NCI-H1105 treated with DMSO at 0.1 percent for 48 hours (cell line): ENCODE measurements around the gene UBP1.
"Not testable (repeated sequence)": the region's sequence is repeated elsewhere in the genome, so short reads cannot be mapped to it uniquely, and the experiment has no call there.

Source experiments
- DNase-seq: peaks from one replicate; lab custom pipeline; 2025; lab: John Stamatoyannopoulos, UW

UBP1 gene

DNA sequence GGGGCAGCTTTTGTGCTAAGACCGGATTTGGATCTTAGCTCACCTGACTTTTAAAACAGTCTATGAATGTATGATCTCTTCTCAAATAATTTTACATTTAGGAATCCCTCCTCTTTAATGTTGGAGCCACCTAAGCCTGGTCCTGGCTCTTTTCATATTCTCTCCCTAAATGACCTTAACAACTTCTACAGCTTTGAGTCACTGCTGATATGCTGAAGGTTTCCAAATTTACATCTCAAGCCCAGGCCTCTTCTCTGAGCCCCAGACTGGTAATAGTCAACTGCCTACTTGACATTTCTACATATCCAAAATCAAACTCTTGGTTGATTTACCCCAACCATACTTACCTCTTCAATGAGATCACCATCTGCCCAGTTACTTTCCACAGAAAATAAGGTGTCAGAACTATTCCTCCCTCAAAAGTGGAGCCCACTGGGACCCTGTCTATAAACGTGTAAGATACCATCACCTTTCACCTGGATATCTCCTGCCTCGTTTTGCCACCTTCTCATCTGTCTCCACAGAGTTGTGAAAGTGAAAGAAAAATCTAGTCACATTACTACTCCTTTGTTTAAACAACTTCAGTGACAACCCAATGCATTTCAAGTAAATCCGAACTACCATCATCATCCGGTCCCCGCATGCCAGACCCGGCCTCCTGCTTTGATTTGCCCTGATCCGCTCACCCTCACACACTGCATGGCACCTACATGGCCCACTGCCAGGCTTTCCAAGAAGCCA lies 48.8 kb downstream of the UBP1 start:
- no peak for DNase-seq

DNA sequence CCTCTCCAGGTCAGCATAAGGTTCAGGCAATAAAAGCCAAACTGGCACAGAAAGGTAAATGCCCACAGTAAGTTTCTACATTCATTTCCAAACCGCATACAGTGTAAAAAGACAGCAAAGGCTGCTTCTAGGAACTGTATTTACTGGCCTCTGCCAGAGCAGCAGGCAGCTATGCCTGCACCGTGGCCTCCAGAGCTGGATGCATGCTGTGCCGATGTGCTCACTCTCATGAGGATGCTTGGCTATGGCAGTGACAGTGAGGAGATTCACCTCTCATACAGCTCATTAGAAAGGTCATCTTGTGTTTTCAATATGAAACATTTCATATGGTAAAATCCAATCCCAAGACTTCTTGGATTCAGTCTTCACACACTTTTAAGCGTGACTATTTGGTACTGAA lies 50.3 kb downstream of the UBP1 start:
- DNase-seq = no peak

DNA sequence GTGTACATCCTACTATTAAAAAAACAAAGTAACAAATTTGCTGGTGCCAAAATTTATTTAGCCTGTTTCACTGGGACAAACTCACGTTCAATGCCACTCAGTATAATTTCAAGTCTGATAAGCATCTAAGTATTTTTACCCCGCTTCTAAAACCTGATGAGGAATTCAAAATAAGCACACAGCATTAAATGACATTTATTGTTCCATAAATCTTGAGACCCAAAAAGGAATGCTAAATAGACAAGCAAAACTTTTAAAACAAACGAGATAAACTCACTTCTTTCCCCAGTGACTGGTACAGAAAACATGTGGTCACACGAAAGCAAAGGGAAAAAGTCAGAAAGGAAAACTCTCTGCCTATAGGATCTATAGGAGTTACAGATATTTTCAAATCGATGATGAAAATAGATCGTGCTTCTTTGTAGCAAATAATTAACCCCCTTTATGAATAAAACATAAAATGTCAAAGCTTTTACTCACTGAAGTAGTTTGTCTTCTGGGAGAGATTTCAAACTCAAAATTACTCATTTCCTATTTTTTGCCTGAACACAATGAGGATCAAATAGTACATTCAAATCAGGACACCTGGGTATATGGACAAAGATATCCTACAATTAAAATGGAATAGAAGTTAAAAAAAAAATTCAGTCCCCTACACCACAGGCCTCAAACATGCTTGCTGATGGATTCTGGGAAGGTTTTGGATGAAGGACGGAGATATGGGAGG lies 51.7 kb downstream of the UBP1 start:
- DNase-seq = no peak

DNA sequence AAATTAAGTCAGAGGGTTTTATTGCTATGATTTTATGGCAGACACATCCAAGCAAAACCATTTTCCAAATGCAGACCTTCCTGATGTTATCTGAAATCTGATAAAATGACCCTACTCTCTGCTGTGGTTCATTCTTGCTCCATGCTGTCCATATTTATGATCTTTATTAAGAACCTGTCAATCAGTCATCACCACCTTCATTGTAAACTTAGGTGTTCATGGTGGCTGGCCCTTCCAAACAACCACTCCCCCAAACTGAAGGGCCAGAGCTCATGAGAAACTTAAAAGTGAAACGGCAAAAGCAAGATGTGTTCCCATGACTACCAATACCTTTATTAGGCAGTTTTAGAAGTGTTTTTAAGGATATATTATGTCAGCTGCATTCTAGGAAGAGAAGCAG lies 53.6 kb downstream of the UBP1 start:
- no peak for DNase-seq

DNA sequence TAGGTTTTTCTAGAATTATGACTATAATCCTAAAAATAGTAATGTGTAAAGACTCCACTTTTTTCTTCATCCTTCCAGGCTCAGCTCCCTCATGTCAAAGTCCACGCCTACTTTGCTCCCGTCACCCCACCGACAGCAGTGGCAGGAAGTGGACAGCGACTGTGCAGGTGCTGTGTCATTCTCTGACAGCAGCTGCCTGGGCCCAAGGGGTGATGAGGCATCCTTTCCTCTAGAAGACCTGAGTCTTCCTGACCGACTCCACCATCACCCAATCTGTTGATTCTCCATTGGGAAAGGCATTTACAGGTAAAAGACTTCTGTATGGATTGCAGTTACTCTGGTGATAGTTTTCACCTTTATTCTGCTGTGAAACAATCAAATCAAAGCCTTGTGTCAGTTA lies 54.8 kb downstream of the UBP1 start:
- no peak for DNase-seq

DNA sequence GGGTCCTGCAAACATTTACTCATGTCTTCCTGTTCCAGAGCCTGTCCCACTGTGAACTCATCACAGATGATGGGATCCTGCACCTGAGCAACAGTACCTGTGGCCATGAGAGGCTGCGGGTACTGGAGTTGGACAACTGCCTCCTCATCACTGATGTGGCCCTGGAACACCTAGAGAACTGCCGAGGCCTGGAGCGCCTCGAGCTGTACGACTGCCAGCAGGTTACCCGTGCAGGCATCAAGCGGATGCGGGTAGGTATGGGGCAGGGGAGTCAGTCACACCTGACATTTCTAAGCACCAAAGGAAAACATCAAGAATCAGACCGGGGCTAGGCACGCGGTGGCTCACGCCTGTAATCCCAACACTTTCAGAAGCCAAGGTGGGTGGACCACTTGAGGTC lies 56.3 kb downstream of the UBP1 start:
- DNase-seq = no peak

DNA sequence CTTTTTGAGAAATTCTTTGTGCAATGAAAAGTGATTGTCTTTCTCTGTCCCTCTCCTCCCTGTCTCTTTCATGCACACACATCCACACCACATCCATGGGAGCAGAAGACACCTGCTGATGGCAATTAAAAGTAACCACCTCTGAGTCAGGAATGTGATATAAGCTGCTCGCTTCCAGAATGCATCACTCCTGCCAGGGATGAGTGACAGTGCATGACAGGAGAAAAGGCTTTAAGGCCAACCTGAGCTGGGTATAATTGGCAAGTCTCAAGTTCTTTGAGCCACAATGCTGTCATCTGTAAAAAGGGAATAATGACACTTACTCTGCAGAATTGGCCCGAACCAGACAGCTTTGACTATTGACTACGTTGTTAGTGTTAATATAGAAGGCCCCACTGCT lies 59.6 kb downstream of the UBP1 start:
- DNase-seq = no peak

DNA sequence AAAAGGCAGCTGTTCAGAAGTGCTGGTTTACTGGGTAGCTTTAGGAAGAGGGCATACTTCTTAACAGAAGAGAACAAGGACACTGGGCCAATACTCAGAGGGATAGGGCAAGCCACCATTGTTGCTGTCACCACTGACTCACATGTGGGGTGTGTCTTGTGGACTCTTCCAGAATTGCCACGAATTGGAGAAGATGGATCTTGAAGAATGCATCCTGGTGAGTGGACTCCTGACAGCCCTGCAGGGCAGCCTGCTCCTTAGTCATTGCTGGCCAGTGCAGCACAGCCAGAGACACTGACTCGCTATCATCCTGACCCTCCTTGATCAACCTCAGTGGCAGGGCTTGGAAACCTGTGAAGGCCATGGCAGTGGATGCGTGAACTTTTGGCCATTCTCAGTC lies 62.3 kb downstream of the UBP1 start:
- DNase-seq = no peak

DNA sequence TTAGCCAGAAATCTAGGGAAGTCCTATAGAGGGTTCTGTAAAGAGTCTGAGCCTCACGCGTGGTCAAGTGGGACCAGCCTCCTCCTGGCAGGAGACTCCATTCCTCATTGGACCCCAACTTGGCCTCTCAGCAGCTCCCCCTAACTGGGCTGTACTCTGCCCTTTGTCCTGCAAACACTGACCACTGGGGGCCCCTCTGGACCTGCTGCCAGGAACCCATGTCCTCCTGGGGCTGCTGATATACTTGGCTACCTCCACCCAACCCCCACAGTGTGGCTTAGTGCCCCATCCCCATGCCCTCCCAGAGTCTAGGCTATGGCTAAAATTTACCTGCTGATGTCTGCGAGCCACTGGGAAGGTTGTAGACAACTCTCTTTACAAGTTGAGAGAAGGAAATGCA lies 62.7 kb downstream of the UBP1 start:
- no peak for DNase-seq

DNA sequence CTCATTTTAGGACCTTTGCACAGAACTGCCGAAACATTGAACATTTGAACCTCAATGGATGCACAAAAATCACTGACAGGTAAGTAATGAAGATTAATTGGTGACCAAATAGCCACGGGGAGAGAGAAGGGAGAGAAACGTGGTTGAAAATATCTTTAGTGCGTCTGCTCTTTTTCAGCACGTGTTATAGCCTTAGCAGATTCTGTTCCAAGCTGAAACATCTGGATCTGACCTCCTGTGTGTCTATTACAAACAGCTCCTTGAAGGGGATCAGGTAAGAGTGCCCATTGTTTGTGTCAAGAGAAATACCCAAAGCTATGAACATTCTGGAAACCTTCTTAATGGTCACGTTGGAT lies 67.1 kb downstream of the UBP1 start:
- no peak for DNase-seq

DNA sequence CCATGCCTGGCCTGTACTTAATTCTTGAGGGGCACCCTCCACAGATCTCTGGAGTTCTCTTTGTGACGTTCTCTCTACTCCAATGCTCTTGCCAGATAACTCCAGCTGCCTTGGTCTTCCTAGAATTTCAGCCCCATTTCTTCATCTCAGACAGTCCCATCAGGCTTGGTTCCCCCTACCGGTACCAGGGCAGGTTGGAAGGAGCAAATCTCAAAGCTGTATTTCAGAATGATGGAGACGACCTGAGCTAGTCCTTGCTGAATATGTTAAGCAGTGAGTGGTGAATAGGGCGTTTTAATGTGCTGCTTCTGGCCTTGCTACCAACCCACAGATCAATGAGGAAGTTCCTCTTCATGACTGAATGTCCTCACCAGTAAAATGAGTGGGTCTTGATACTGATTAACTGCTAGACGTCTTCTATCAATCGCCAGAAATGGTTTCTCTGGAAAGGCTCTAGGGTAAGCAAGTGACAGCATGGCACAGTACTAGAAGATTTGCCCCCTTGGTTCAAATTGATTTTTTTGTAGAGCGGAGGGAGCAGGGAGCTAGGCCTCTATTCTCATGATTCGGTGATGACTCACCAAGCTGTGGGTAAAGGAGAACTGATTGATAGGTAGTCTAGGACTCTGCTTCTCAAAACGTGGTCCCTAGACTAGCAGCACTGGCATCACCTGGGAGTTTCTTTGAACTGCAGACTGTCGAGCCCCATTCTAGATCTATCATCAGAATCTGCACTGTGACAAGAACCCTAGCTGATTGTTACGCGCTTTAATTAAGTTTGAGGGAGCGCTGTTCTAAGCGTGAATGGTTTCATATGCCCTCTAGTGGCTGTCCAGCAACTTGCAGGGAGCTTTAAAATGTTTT lies 67.8 kb downstream of the UBP1 start:
- DNase-seq = peak; percentile 18

DNA sequence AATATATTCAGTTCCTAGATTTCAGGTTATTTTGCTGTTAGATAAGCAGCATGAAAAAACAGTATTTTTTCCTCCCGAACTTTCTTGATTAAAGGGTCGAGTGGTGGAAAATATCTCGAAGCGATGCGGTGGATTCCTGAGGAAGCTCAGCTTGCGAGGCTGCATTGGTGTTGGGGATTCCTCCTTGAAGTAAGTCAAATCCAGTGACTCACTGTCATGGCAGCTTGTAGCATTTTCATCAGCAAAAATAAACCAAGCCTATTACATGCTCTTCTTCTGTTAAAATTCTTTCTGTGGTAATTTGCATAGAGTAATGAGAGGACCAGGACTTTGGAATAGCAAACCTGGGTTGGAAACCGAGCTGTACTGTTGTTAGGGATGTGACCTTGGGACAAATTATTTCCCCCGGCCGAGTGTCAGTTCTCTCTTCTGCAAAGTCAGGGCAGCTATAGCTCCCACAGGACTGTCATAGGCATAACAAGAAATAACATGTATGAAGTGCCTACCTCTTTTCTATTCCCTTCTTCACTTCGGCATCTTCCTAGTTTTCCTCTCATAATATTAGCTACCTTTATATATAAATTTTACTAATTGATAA lies 75.6 kb downstream of the UBP1 start:
- no peak for DNase-seq

DNA sequence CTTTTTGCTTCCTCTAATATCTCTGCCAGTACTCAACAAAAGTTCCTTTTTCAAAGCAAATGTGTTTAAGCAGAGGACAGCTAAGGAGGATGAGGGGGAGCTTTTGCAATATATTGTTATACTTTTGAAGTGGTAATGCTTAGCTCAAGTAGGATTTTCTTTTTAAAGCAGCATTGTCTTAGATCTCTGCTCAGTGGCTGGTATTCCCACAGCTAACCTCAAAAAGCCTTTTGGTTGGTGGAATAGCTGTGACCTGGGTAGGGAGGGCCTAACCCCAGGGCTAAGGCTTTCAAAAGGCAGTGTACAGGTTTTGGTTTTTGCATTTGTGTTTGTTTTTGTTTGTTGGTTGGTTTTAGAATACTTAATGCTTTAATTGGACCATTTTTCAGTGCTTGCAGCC lies 76.1 kb downstream of the UBP1 start:
- DNase-seq = no peak

DNA sequence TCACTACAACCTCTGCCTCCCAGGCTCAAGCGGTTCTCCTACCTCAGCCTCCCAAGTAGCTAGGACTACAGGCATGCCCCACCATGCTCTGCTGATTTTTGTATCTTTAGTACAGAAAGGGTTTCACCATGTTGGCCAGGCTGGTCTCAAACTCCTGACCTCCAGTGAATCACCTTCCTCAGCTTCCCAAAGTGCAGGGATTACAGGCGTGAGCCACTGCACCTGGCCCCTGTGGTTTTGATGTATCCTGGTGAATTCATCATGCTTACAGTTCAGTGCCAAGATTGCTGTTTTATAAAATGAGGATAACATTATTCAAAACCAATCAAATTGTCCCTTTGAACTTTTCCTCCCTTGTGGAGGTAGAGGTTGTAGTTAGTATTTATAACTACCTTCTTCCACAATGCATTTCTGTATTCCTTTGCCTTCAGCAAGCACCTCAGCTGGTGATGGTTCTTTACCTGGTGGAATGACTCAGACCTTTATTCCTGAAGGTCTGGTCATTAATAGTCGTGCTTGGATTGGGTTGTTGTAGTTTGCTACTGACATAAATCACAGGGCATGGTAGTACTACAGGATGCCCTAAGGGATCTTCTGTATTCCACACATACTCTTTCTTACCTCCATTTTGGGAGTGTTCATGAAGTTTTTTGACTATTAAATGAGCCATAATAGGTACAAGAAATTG lies 76.9 kb downstream of the UBP1 start:
- DNase-seq = no peak

DNA sequence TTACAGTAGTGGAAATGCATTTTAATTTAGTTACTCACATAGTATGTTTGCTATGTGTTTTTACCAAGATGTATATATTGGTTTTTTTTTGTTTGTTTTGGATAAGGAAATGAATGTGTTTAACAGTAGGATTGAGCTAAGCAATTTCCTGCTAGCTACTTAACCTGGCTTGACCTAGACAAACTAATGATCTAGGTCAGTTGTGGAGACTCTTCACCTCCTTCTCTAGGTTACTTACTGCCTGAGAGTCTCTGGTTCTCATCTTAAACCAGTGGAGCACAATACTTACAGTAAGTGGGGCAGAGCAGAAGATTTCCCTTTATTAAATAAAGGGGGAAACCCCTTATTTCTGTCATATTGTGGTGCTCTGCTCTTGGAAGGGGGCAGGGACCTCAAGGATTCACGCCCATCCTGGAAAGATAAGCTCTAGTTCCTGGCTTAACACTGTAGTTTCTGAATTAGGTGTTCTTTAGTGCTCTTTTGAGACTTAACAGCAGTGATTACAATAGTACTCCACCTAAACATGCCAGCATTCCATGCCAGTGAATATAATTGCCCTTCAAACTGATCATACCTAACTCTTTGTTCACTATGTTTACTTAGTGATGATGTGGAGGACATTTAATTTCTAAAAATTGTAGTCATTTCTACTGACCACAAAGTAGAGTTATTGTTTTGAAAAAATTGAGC lies 79.9 kb downstream of the UBP1 start:
- no peak for DNase-seq

DNA sequence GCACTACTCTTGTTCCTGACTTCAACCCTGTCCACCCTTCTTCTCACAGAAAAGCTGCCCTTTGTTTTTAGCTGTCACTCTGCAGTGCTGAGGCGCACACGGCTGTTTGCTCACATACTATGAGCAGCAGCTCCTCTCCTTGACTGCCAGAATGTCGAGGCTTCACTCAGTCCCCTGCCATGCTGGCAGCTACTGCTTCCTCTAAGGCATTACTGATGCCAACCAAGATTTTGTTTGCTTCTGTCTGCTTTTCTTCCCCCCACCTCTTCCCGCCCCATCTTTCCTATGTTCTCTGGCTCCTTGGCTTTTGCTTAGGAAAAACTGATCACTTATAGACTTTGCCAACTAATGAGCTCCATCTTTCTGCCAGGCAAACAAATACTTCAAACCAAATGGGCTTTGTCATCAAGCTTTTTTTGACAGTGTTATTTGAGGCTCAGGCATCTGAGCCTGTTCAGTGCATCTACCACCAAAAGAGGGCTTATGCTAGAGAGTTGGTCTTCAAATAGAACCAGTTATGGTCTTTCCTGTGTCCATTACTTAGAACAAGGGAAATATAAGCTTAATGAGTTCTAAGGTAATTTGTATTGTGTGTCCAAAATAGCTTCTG lies 81.9 kb downstream of the UBP1 start:
- no peak for DNase-seq

DNA sequence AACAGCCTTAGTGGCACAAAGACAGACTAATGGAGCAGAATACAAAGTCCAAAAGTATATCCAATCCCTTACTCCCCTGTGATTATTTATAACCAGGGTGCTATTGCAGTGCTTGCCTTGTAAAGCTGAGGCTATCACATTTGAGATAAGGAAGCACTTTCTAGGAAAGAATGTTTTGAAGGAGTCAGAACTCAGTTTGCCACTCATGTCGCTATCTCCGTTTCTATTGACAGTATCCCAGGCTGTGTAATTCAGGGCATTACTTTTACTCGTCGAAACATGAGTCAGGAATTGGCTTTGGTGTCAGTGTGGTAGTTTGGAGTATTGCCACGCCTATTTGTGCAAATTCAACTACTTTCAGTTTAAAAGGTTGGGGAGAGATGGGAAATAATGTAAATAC lies 84.6 kb downstream of the UBP1 start:
- no peak for DNase-seq

DNA sequence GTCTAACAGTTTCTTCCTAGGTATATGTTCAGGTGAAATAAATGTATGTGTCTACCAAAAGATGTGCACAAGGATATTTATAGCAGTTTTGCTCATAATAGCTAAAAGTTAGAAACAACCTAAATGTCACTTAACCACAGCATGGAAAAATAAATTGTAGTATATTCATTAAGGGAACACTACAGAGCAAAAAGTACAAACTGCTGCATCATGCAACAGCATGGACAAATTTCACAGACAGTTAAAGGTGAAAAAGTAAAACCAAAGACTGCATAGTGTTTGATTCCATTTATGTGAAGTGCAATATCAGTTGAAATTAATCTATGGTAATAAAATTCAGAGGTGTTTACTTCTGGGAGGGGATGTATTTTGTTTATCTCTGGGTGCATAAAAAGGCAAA lies 100.4 kb downstream of the UBP1 start:
- no peak for DNase-seq

DNA sequence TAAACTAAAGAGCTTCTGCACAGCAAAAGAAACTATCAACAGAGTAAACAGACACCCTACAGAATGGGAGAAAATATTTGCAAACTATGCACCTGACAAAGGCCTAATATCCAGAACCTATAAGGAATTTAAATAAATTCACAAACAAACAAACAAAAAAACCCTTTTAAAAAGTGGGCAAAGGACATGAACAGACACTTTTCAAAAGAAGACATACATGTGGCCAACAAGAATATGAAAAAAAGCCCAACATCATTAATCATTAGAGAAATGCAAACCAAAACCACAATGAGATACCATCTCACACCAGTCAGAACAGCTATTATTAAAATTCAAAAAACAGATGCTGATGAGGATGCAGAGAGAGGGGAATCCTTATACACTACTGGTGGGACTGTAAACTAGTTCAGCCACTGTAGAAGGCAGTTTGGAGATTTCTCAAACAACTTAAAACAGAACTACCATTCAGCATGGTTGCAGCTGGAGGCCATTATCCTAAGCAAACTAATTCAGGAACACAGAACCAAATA lies 101.2 kb downstream of the UBP1 start:
- DNase-seq = not testable (repeated sequence)
